ENCODE measurements around the gene GCLC.
"Not testable (repeated sequence)": the region's sequence is repeated elsewhere in the genome, so short reads cannot be mapped to it uniquely, and the experiment has no call there.

GCLC gene

DNA sequence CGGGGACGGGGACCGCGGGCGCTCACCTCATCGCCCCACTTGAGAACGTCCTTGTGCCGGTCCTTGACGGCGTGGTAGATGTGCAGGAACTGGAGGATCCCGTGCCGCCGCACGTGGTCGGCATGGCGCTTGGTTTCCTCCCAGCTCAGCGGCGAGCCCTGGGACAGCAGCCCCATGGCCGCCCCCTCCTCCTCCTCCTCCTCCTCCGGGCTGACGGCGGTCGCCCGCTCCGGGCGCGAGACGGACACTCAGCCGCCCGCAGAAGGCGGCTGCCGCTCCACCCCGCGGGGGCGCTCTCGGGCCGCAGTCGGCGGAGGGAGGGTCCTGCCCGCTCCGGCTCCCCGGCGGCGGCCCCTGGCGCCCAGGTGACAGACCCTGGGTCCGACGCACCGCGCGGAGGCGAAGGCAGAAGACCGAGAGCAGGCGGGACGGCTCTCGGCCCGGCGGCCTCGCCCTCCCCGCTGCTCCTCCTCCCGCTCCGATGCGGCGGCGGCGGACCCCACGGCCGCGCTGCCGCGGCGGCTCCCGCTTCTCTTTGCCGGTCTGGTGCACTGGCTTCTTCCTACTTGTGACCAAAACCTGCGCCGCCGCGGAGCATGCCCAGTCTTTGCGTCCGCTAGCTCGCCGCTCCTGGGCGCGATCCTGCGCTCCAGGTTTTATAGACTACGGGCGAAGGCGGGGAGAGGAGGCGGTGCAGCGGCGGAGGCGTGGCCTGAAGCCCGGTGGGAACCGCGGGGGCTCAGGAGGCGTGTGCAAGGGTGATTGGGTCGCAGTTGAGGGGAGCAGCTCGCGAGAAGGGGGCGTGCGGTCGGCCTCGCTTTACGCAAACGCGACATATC lies at the start of gene GCLC:
GCLC (minus strand) TSS at position 632 of the 839 bp plus-strand sequence; CDS start at position 176, 456 bp downstream.
- DNase-seq = peak; percentile 94

DNA sequence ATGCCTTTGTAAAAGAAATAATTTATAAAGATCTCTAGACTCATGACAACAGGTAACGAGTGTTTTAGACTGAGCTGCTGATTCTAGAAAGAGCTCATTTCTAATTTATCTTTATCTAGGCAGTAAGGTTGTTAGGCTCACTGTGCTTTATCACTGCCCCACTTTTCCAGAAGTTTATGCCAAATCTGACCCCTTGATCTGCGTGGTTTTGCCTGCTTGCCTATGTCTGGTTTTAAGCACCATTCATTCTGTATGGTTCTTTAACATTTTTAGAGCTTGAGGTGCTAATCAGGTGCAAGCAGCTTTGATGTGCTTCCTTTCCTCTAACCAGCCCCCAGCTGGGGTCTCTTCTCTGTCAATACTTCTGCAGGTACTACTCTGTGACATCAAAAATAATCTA lies 49.7 kb upstream of the GCLC start:
- DNase-seq = no peak

GRCh38 chr6:53593001-53593488 lies 48.1 kb upstream of the GCLC start:
- DNase-seq = no peak

GRCh38 chr6:53591873-53592272 lies 47.0 kb upstream of the GCLC start:
- no peak for DNase-seq

GRCh38 chr6:53588816-53589509 lies 44.1 kb upstream of the GCLC start:
- DNase-seq = peak; percentile 13

DNA sequence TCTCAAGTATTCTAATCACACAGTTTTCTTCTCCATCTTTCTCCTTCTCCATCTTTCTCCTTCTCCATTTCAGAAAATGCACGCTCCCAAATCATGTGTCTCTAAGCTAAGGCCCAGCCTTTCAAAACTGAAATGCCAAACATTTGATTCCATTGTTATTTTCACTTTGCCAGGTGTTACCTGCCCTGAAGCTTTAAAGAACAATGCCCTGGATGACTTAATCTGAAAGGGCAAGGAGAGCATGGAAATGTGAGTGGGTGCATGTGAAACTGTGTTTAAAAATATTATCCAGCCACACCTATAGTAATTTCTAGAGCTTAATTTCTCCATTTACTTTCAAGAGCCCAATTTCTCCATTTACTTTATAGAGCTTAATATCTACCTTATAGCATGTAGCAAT lies 42.4 kb upstream of the GCLC start:
- DNase-seq = no peak

- no peak for DNase-seq
These were observed 40.5 kb upstream of the GCLC start for GRCh38 chr6:53585208-53585900.

GRCh38 chr6:53584726-53585125 lies 39.8 kb upstream of the GCLC start:
- no peak for DNase-seq

GRCh38 chr6:53583451-53583850 lies 38.5 kb upstream of the GCLC start:
- no peak for DNase-seq

- DNase-seq = no peak
These were observed 38.1 kb upstream of the GCLC start for GRCh38 chr6:53582963-53583362.

DNA sequence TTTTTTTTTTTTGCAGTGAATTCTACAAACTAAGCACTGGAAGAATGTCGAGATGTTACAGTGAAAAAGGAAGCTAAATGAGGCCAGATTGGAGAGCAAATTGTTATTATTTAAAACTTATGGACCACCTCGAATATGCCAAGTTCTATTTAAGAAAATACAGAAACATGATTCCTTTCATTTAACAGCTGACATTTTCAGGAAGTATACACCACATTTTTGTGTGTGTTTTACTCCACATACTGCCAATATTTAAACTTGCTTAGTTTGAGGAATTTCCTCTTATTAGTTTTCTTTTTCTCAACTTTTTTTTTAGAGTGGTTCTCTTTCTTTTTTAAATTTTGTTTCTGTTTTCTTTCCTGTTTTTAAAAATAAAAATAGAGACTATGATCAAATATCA lies 37.0 kb upstream of the GCLC start:
- no peak for DNase-seq

DNA sequence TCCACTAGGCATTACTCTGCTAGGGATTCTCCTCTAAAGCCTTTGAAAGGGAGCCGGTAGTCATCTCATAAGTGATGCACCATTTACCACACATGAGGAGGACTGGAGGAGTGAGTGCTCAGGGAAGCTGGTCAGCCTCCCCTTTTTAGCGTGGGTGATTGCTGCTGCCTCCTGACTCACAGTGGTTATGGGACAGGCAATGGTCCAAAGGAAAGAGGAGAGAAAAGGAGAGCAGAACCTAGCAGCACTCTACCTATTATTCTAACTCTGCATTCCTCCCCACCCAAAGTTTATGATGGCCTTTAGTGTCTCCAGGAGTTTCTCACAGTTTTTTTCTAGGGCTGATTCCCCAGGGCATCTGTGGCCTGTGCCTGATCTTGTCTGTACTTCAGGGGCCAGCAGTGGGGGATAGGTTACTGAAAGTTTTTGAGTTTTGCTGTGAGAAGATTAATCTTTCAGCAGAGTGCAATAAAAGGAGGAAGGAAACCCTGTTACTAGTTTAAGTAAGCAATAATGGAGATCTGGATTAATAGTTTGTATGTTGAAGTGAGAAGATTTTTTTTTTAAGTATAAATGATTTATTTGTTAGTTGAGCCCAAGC lies 36.4 kb upstream of the GCLC start:
- DNase-seq = no peak

DNA sequence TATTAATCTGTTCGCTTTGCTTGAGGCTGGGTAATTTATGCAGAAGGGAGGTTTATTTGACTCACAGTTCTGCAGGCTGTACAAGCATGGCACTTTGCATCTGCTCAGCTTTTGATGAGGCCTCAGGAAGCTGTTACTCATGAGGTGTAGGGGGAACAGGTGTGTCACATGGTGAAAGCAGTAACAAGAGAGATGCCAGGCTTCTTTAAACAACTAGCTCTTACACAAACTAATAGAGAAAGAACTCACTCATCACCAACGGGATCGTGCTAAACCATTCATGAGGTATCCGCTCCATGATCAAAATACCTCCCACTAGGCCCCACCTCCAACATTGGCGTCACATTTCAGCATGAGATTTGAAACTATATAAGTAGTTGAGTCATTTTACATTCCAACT lies 34.4 kb upstream of the GCLC start:
- DNase-seq = no peak

- DNase-seq = no peak
These were observed 33.5 kb upstream of the GCLC start for GRCh38 chr6:53578371-53578770.

DNA sequence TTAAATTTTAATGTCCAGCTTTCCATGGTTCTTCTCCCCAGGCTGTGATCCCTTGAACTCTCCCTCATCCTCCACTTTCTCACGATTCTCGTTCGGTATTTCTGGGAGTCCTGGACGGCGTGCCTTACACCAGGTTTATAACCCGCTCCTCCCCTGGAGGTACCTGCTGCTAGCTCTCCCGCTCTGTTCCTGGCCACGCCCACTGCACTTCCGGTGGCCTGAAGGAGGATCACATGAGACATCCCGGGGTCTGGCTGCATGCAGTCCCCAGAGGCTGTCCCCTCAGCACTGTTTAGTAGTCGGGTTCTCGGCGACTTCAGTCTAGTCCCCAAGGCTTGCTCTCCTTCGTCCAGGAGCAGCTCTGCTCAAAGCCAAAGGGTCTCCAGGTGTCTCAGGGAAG lies 28.4 kb upstream of the GCLC start:
- DNase-seq = no peak

- DNase-seq = not testable (repeated sequence)
These were observed 27.5 kb upstream of the GCLC start for GRCh38 chr6:53572379-53572778.

DNA sequence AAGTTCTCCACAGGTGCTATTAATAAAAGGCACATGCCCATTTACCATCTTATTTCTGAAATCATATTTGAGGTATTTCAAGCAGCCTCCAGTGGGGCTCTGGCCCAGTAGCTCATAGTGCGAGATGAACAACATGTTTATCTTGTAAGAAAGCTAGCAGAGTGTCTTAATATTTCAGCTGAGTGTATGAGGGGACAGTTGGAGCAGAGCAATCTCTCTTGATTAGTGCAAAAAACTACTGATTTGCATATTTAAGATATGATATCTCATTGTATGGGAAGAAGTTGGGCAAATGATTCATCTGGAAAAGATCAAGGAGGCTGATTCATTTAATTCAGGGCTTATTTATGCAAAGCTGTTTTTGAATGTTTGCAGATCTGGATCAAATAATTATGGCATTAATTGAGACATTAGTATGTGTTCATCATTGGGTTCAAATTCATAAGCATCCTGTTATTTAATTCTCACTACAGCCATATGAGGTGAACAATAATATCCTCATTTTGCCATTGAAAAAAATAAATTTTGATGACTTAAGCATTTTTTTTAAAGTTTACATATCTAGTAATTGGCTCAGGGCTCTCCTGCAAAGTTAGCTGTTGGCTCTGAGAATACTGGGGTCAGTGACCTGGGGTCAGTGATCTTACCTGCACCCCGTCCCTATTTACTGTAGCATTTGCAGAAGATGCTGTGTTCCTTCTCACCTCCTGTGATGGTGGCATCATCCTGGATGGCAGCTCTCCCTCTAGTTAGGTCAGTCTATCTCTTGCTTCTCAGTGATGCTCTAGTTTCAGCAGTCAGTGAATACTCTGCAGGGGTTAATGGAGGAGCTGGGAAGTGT lies 24.1 kb upstream of the GCLC start:
- peak; percentile 21 for DNase-seq

DNA sequence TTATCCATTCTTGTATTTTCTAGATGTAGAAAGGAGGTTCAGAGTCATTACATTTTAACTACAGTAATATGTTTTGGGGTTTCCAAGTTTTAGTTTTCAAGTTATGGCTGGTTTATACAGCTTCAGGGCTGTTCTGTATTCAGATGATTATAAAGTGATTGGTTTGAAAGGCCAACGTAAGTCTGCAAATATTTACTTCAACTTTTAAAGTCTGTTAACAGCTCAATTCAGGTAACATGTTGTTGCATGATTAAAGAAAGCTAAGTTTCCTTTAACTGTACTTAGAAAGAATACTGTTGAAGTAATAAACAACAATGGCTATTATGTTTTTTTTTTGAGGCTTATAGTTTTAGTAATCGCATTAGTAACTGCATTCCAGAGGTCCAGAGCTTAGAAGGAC lies 22.8 kb upstream of the GCLC start:
- DNase-seq = no peak

GRCh38 chr6:53566755-53567154 lies 21.9 kb upstream of the GCLC start:
- DNase-seq = peak; percentile 75

DNA sequence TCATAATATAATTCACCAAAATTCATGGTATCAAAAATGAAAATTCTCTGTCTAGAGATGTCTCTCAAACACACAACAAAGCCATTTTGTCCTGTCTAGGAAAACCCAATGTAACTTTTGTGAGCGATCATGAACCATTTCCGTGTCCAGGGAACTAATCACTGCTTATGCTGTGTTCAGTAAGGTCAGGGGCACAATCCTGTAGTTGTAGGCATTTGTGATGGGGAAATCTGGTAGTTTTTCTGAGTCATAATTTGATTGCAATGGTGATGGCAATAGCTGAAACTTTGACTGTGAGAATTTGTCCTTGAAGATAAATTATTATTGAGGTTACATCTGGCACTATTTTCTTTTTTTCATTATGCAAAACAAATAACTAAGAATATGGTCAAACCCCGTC lies 21.0 kb upstream of the GCLC start:
- DNase-seq = no peak

DNA sequence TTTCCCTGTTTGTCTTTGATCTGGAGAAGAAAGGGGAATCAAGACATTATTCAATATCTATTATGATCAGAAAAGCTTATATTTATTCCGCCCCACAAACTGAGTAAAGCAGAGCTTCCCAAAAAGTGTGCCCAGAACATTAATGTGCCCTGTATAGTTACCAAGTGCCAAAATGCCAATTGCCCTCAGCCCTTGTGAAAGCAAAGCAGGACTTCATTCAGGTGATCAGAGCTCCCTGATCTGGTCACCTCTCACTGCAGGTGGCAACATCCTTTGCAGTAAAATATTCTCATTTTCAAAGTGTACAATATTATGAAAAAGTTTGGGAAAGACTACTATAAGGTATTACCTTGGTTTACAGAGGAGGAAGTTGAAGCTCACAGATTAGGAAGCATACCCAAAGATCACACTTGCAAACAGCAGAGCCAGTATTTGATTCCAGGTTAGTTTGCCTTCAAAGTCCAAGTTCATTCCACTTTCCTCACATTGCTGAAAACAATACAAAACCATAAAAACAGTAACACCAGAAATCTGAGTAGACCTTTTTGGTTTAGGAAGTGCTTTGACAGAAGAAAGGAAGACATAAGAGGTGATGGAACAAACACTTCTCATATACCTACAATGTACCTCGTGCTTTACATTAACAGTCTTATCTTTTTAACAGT lies 19.6 kb upstream of the GCLC start:
- no peak for DNase-seq

Data from NCI-H526 treated with DMSO at 0.1 percent for 48 hours (cell line).